ENCODE measurements around the gene MSX2. TPM values are rescaled to one million over a fixed set of nuclear protein-coding genes. Genes with fewer than 3 reads are reported as not detected.
"Not testable (repeated sequence)": the region's sequence is repeated elsewhere in the genome, so short reads cannot be mapped to it uniquely, and the experiment has no call there.

MSX2 gene
- total RNA-seq, 2 donors from 2014 or later, result 2.0 TPM; not detected in 1

DNA sequence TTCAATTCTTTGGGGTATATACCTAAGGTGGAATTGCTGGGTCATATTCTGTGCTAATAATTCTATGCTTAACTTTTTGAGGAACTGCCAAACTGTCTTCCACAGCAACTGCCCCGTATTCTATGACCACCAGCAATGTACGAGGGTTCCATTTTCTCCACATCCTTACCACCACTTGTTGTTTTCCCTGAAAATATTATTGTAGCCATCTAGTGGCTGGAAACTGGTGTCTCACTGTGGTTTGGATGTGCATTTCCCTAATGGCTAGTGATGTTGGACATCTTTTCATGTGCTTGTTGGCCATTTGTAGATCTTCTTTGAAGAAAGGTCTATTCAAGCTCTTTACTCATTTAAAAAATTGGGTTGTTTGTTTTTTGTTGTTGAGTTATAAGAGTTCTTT is 30.7 kb downstream of the MSX2 start:
- no peak overlapping the region for H3K4me3 ChIP-seq
- H3K27ac ChIP-seq, result no peak overlapping the region
- TF ChIP-seq, protein P1, sequence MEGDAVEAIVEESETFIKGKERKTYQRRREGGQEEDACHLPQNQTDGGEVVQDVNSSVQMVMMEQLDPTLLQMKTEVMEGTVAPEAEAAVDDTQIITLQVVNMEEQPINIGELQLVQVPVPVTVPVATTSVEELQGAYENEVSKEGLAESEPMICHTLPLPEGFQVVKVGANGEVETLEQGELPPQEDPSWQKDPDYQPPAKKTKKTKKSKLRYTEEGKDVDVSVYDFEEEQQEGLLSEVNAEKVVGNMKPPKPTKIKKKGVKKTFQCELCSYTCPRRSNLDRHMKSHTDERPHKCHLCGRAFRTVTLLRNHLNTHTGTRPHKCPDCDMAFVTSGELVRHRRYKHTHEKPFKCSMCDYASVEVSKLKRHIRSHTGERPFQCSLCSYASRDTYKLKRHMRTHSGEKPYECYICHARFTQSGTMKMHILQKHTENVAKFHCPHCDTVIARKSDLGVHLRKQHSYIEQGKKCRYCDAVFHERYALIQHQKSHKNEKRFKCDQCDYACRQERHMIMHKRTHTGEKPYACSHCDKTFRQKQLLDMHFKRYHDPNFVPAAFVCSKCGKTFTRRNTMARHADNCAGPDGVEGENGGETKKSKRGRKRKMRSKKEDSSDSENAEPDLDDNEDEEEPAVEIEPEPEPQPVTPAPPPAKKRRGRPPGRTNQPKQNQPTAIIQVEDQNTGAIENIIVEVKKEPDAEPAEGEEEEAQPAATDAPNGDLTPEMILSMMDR (IDR thresholded peaks at IDR 0.05), result no peak
- no peaks in the 10 kb centered on the region for H3K36me3 ChIP-seq
- ATAC-seq (ENCODE audit: insufficient number of reproducible peaks, low FRiP score, low read depth), result no peak
- no peaks in the 10 kb centered on the region for H3K9me3 ChIP-seq
- peaks cover 6% of the 10 kb centered on the region for H3K27me3 ChIP-seq (replicated peaks; ENCODE audit: insufficient read depth)
- DNase-seq (ENCODE audit: low spot score), result no peak
- H3K4me1 ChIP-seq (ENCODE audit: control insufficient read depth in 1 of 2, low read depth in 2 of 2), result peaks cover 3 to 9% of the 10 kb centered on the region in 2 donors

DNA sequence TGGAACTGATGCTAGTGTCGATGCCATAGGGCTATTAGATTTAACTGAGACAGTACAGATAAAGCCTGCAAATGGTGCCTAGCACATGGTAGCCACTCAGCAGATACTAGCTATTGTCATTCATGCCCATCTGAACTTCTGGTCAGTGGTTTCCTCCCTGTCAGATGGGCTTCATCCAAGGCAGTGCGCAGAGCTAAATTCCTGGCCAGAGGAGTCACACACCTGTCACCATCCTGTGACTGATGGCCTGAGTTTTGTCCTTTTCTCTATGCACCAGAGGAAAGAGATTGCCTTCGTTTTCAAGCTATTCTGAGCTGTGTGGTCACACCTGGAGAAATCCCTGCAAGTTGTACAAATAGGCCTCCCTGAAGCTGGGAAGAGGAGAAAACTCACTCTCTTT is 34.7 kb downstream of the MSX2 start:
- TF ChIP-seq, protein P1 (IDR thresholded peaks at IDR 0.05), result no peak
- Histone ChIP-seq H3K9me3 (no peaks in the 10 kb centered on the region), H3K4me3 (no peak overlapping the region), H3K36me3 (no peaks in the 10 kb centered on the region), H3K4me1 (ENCODE audit: control insufficient read depth in 1 of 2, low read depth in 2 of 2) (no peaks in the 10 kb centered on the region), H3K27ac (no peak overlapping the region), H3K27me3 (replicated peaks; ENCODE audit: insufficient read depth) (no peaks in the 10 kb centered on the region)
- DNase-seq (ENCODE audit: low spot score), result no peak
- ATAC-seq (ENCODE audit: insufficient number of reproducible peaks, low FRiP score, low read depth), result no peak

DNA sequence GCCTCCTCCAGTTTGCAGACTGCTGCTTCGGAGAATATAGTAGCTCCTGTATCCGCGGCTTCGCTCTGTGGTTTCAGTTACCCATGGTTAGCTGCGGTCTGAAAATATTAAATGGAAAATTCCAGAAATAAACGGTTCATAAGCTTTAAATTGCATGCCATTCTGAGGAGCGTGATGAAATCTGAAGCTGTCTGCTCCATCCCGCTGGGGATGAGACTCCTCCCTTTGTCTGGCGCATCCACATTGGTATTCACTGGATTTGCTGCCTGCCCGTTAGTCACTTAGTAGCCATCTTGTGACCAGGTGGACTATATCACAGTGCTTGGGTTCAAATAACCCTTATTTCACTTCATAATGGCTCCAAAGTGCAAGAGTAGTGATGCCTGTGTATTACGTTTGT is 36.3 kb downstream of the MSX2 start:
- ATAC-seq (ENCODE audit: insufficient number of reproducible peaks, low FRiP score, low read depth) (no peak), DNase-seq (ENCODE audit: low spot score) (no peak)
- H3K4me3 ChIP-seq, result no peak overlapping the region
- H3K36me3 ChIP-seq, result no peaks in the 10 kb centered on the region
- H3K27ac ChIP-seq, result no peak overlapping the region
- H3K4me1 ChIP-seq (ENCODE audit: control insufficient read depth in 1 of 2, low read depth in 2 of 2), result no peaks in the 10 kb centered on the region
- no peaks in the 10 kb centered on the region for H3K27me3 ChIP-seq (replicated peaks; ENCODE audit: insufficient read depth)
- TF ChIP-seq, protein P1 (IDR thresholded peaks at IDR 0.05), result no peak
- H3K9me3 ChIP-seq, result no peaks in the 10 kb centered on the region

DNA sequence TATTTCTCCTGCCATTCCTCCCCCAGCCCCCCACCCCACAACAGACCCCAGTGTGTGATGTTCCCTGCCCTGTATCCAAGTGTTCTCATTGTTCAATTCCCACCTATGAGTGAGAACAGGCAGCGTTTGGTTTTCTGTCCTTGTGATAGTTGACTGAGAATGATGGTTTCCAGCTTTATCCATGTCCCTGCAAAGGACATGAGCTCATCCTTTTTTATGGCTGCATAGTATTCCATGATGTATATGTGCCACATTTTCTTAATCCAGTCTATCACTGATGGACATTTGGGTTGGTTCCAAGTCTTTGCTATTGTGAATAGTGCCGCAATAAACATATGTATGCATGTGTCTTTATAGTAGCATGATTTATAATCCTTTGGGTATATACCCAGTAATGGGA is 37.0 kb downstream of the MSX2 start:
- not testable (repeated sequence) for H3K27ac ChIP-seq; H3K4me3 ChIP-seq; H3K36me3 ChIP-seq; H3K27me3 ChIP-seq (replicated peaks; ENCODE audit: insufficient read depth); ATAC-seq (ENCODE audit: insufficient number of reproducible peaks, low FRiP score, low read depth); H3K4me1 ChIP-seq (ENCODE audit: control insufficient read depth in 1 of 2, low read depth in 2 of 2); H3K9me3 ChIP-seq; DNase-seq (ENCODE audit: low spot score)

DNA sequence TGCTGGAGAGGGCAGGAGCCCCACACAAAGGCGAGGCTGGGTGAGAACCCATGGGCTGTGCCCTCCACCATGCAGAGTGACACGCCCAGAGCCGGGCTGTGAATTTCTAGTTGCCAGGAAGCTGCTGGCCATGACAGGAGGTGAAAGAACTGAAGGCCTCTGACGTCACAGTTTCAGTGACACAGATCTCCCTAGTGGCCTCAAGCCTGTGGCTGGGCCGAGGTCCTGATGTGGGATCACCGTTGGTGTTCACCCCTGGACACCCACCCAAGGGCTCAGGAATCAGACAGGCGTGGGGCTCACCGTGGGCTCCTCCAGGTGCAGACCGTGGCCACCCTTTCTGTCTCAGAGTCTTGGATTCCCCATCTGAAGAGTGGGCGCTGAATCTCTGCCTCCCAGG is 39.9 kb downstream of the MSX2 start:
- DNase-seq (ENCODE audit: low spot score) (no peak), ATAC-seq (ENCODE audit: insufficient number of reproducible peaks, low FRiP score, low read depth) (no peak)
- H3K4me1 ChIP-seq (ENCODE audit: control insufficient read depth in 1 of 2, low read depth in 2 of 2), result no peaks in the 10 kb centered on the region
- H3K27ac ChIP-seq, result no peak overlapping the region
- H3K9me3 ChIP-seq, result no peaks in the 10 kb centered on the region
- no peaks in the 10 kb centered on the region for H3K36me3 ChIP-seq
- H3K4me3 ChIP-seq, result no peak overlapping the region
- H3K27me3 ChIP-seq (replicated peaks; ENCODE audit: insufficient read depth), result no peaks in the 10 kb centered on the region
- TF ChIP-seq, protein P1 (IDR thresholded peaks at IDR 0.05), result no peak

DNA sequence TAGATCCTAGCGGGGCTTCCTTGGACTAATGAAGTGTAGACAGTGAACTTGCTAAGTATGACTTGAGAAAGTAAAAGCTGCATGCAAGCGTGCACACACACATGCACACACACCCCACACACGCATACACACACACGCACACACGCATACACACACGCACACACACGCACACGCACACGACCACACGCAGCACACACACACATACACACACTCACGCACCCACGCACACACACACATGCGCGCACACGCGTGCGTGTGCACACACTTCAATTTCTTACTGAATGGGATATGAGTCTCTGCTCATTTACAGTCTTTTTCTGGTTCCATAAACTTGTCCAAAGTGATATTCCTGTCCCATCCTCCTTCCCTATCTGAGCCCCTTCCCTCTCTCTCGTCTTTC is 41.2 kb downstream of the MSX2 start:
- DNase-seq (ENCODE audit: low spot score), result no peak
- TF ChIP-seq, protein P1 (IDR thresholded peaks at IDR 0.05), result no peak
- no peak overlapping the region for H3K4me3 ChIP-seq
- ATAC-seq (ENCODE audit: insufficient number of reproducible peaks, low FRiP score, low read depth), result no peak
- H3K27me3 ChIP-seq (replicated peaks; ENCODE audit: insufficient read depth), result no peaks in the 10 kb centered on the region
- no peaks in the 10 kb centered on the region for H3K9me3 ChIP-seq
- H3K27ac ChIP-seq, result no peak overlapping the region
- no peaks in the 10 kb centered on the region for H3K4me1 ChIP-seq (ENCODE audit: control insufficient read depth in 1 of 2, low read depth in 2 of 2)
- H3K36me3 ChIP-seq, result no peaks in the 10 kb centered on the region
